Neuronal stem cell (in vitro differentiated cells): Measurements from ENCODE around the gene PPIB.

Experiments
- DNase-seq: peaks from one replicate; pipeline ENCODE4 v3.0.0-alpha.2; 2013; ENCODE audit warnings: low spot score
- H2AFZ ChIP-seq: one replicate; pipeline ENCODE4 v1.6.1; 2013; ENCODE audit warnings: mild to moderate bottlenecking, low read length, inconsistent platforms
- H2AK5ac ChIP-seq: 2 replicates; pipeline ENCODE4 v1.6.1; 2013; ENCODE audit warnings: low read depth, mild to moderate bottlenecking, inconsistent platforms, low read length, moderate library complexity, mixed read lengths
- H2BK120ac ChIP-seq: 2 replicates; pipeline ENCODE4 v1.6.1; 2013; ENCODE audit warnings: low read depth, mild to moderate bottlenecking, inconsistent platforms, low read length, moderate library complexity, mixed read lengths
- H2BK12ac ChIP-seq: one replicate; pipeline ENCODE4 v1.6.1; 2013; ENCODE audit warnings: low read length, inconsistent platforms
- H2BK15ac ChIP-seq: 2 replicates; pipeline ENCODE4 v1.6.1; 2013; ENCODE audit warnings: mild to moderate bottlenecking, low read length, inconsistent platforms, mixed read lengths
- H2BK5ac ChIP-seq: one replicate; pipeline ENCODE4 v1.6.1; 2013; ENCODE audit warnings: inconsistent platforms, mild to moderate bottlenecking, low read length, moderate library complexity
- H3K14ac ChIP-seq: one replicate; pipeline ENCODE4 v1.6.1; 2013; ENCODE audit warnings: low read length, inconsistent platforms
- H3K18ac ChIP-seq: 2 replicates; pipeline ENCODE4 v1.6.1; 2013; ENCODE audit warnings: low read length, inconsistent platforms
- H3K23ac ChIP-seq: 2 replicates; pipeline ENCODE4 v1.6.1; 2013; ENCODE audit warnings: low read depth, mild to moderate bottlenecking, mixed read lengths, low read length, inconsistent platforms; ENCODE audit not compliant: poor library complexity
- H3K27ac ChIP-seq: replicated peaks from 3 replicates; pipeline ENCODE4 v1.5.1; 2013; ENCODE audit warnings: low read length, inconsistent platforms
- H3K27me3 ChIP-seq, 3 experiments: 2 replicates each; pipeline ENCODE4 v1.6.1; 2013; ENCODE audit warnings: low read length in 3 of 3, mild to moderate bottlenecking in 2 of 3, inconsistent platforms in 1 of 3, low read depth in 1 of 3, mixed read lengths in 1 of 3, moderate library complexity in 1 of 3; ENCODE audit not compliant: control insufficient read depth in 3 of 3, insufficient read depth in 3 of 3
- H3K36me3 ChIP-seq, 2 donors: replicated peaks in 1 of 2; 2 replicates each; pipeline ENCODE4 v1.6.1; 2013; ENCODE audit warnings: low read length in 2 of 2; ENCODE audit not compliant: control insufficient read depth in 2 of 2, insufficient read depth in 2 of 2
- H3K4ac ChIP-seq: 2 replicates; pipeline ENCODE4 v1.6.1; 2013; ENCODE audit warnings: inconsistent platforms, mild to moderate bottlenecking, low read length, moderate library complexity
- H3K4me1 ChIP-seq, 2 donors: 1 replicate in 1 of 2; 2 replicates in 1 of 2; pipeline ENCODE4 v1.6.1; 2013; ENCODE audit warnings: low read length in 2 of 2, low read depth in 1 of 2; ENCODE audit not compliant: control insufficient read depth in 2 of 2, insufficient read depth in 1 of 2
- H3K4me2 ChIP-seq: one replicate; pipeline ENCODE4 v1.6.1; 2013; ENCODE audit warnings: mild to moderate bottlenecking, low read length, inconsistent platforms; ENCODE audit not compliant: insufficient read depth, poor library complexity, severe bottlenecking
- H3K4me3 ChIP-seq, 2 donors: 2 replicates each; pipeline ENCODE4 v1.5.1; 2013; ENCODE audit warnings: low read length in 2 of 2, mild to moderate bottlenecking in 2 of 2, inconsistent platforms in 1 of 2, moderate library complexity in 1 of 2
- H3K79me1 ChIP-seq: one replicate; pipeline ENCODE4 v1.6.1; 2013; ENCODE audit warnings: low read depth, mild to moderate bottlenecking, inconsistent platforms, low read length, moderate library complexity
- H3K9ac ChIP-seq: one replicate; pipeline ENCODE4 v1.6.1; 2013; ENCODE audit warnings: mild to moderate bottlenecking, low read depth, low read length, inconsistent platforms; ENCODE audit not compliant: poor library complexity
- H3K9me3 ChIP-seq, 2 donors: replicated peaks in 1 of 2; 2 replicates each; pipeline versions ENCODE3 to v1.6.1; 2013; ENCODE audit warnings: low read length in 2 of 2, mild to moderate bottlenecking in 2 of 2, inconsistent platforms in 1 of 2, low read depth in 1 of 2, mixed read lengths in 1 of 2, moderate library complexity in 1 of 2; ENCODE audit not compliant: control insufficient read depth in 2 of 2, insufficient read depth in 1 of 2
- H4K8ac ChIP-seq: one replicate; pipeline ENCODE4 v1.6.1; 2013; ENCODE audit warnings: low read depth, mild to moderate bottlenecking, inconsistent platforms, low read length, moderate library complexity
- H4K91ac ChIP-seq: one replicate; pipeline ENCODE4 v1.6.1; 2013; ENCODE audit warnings: low read length, low read depth, mild to moderate bottlenecking, inconsistent platforms; ENCODE audit not compliant: poor library complexity
- WGBS, 2 donors: extraction: QIAGEN DNeasy Blood & Tissue Kit; methylation state at CpG; one replicate each; pipeline ENCODE4 v1.1.7; 2013; ENCODE audit warnings: missing lambda C conversion rate in 2 of 2, mixed read lengths in 1 of 2; ENCODE audit not compliant: insufficient read length in 2 of 2, insufficient replicate concordance in 1 of 2; ENCODE audit errors: extremely low coverage in 2 of 2; 5-methylcytosine and 5-hydroxymethylcytosine counted together

PPIB gene

GRCh38 chr15:64146520-64146884, 16.3 kb downstream of the PPIB start:
- no peak overlapping the region for H2BK15ac ChIP-seq
- no peak overlapping the region for H2BK5ac ChIP-seq
- H3K27ac ChIP-seq, result peak overlapping the region; percentile 10
- WGBS, 2 donors, result no CpG with 5 or more reads among the region's 3 CpGs
- no peak overlapping the region for H4K91ac ChIP-seq
- no peak overlapping the region for H4K8ac ChIP-seq
- H2BK12ac ChIP-seq, result no peak overlapping the region
- H3K23ac ChIP-seq, result no peak overlapping the region
- peaks cover 0 to 2% (median 0%) of the 10 kb centered on the region in 3 experiments for H3K27me3 ChIP-seq
- no peak overlapping the region for H3K4me3 ChIP-seq
- no peak overlapping the region for H3K9ac ChIP-seq
- H3K14ac ChIP-seq, result no peak overlapping the region
- H2AFZ ChIP-seq, result no peak overlapping the region
- H3K4me1 ChIP-seq, result peaks cover 0 to 10% of the 10 kb centered on the region in 2 donors
- no peak overlapping the region for H3K4ac ChIP-seq
- H3K36me3 ChIP-seq, result peaks cover 10 to 42% of the 10 kb centered on the region in 2 donors
- H2BK120ac ChIP-seq, result no peak overlapping the region
- no peak overlapping the region for H3K4me2 ChIP-seq
- H3K18ac ChIP-seq, result no peak overlapping the region
- H2AK5ac ChIP-seq, result no peak overlapping the region
- no peaks in the 10 kb centered on the region for H3K9me3 ChIP-seq
- no peaks in the 10 kb centered on the region for H3K79me1 ChIP-seq
- no peak for DNase-seq

GRCh38 chr15:64146041-64146440, 16.8 kb downstream of the PPIB start:
- H3K27me3 ChIP-seq, result peaks cover 0 to 2% (median 0%) of the 10 kb centered on the region in 3 experiments
- no CpG with 5 or more reads among the region's 6 CpGs for WGBS, 2 donors
- peak overlapping the region; percentile 16 for H3K18ac ChIP-seq
- H2BK120ac ChIP-seq, result no peak overlapping the region
- H3K36me3 ChIP-seq, result peaks cover 10 to 47% of the 10 kb centered on the region in 2 donors
- H3K14ac ChIP-seq, result no peak overlapping the region
- no peaks in the 10 kb centered on the region for H3K9me3 ChIP-seq
- peak overlapping the region; percentile 80 for H3K23ac ChIP-seq
- H2BK15ac ChIP-seq, result no peak overlapping the region
- no peak overlapping the region for H2BK12ac ChIP-seq
- H3K4me2 ChIP-seq, result no peak overlapping the region
- H2AK5ac ChIP-seq, result no peak overlapping the region
- H3K4me3 ChIP-seq, result peak overlapping the region in 1 of 2 donors; percentile 52
- peak overlapping the region; percentile 49 for H4K8ac ChIP-seq
- no peak overlapping the region for H2BK5ac ChIP-seq
- no peak overlapping the region for H4K91ac ChIP-seq
- no peak for DNase-seq
- H3K4ac ChIP-seq, result no peak overlapping the region
- no peak overlapping the region for H3K9ac ChIP-seq
- H3K27ac ChIP-seq, result no peak overlapping the region
- no peak overlapping the region for H2AFZ ChIP-seq
- H3K4me1 ChIP-seq, result peaks cover 0 to 9% of the 10 kb centered on the region in 2 donors
- no peaks in the 10 kb centered on the region for H3K79me1 ChIP-seq

- no peak overlapping the region for H2BK120ac ChIP-seq
- H3K18ac ChIP-seq, result no peak overlapping the region
- H3K27ac ChIP-seq, result peak overlapping the region; percentile 28
- H2BK12ac ChIP-seq, result no peak overlapping the region
- no peak overlapping the region for H2AK5ac ChIP-seq
- no peak overlapping the region for H2BK5ac ChIP-seq
- no peak overlapping the region for H2AFZ ChIP-seq
- H2BK15ac ChIP-seq, result no peak overlapping the region
- no peaks in the 10 kb centered on the region for H3K79me1 ChIP-seq
- H3K9me3 ChIP-seq, result no peaks in the 10 kb centered on the region
- no peak overlapping the region for H3K14ac ChIP-seq
- no CpG with 5 or more reads among the region's 14 CpGs for WGBS, 2 donors
- H3K27me3 ChIP-seq, result no peaks in the 10 kb centered on the region
- H3K36me3 ChIP-seq, result peaks cover 10 to 55% of the 10 kb centered on the region in 2 donors
- no peak overlapping the region for H4K8ac ChIP-seq
- H3K9ac ChIP-seq, result peak overlapping the region; percentile 44
- H3K4me3 ChIP-seq, result no peak overlapping the region
- no peak for DNase-seq
- H3K23ac ChIP-seq, result no peak overlapping the region
- no peak overlapping the region for H4K91ac ChIP-seq
- H3K4ac ChIP-seq, result no peak overlapping the region
- peaks cover 0 to 5% of the 10 kb centered on the region in 2 donors for H3K4me1 ChIP-seq
- H3K4me2 ChIP-seq, result no peak overlapping the region
These were observed 18.1 kb downstream of the PPIB start for GRCh38 chr15:64144565-64145281.

- Histone ChIP-seq H3K4ac (no peak overlapping the region), H3K4me3 (peak overlapping the region in 1 of 2 donors; percentile 66), H3K9me3 (no peaks in the 10 kb centered on the region), H3K27me3 (no peaks in the 10 kb centered on the region), H3K4me2 (no peak overlapping the region), H2BK15ac (no peak overlapping the region), H3K14ac (no peak overlapping the region), H3K23ac (no peak overlapping the region), H3K18ac (no peak overlapping the region), H2AK5ac (no peak overlapping the region), H4K8ac (no peak overlapping the region), H3K9ac (peak overlapping the region; percentile 44), H2BK12ac (no peak overlapping the region), H3K79me1 (no peaks in the 10 kb centered on the region), H4K91ac (no peak overlapping the region), H3K27ac (no peak overlapping the region), H2BK5ac (no peak overlapping the region), H3K36me3 (peaks cover 10 to 55% of the 10 kb centered on the region in 2 donors), H2BK120ac (no peak overlapping the region), H2AFZ (no peak overlapping the region), H3K4me1 (peaks cover 0 to 5% of the 10 kb centered on the region in 2 donors)
- WGBS, 2 donors, result no CpG with 5 or more reads among the region's 8 CpGs
- no peak for DNase-seq
These were observed 18.6 kb downstream of the PPIB start for GRCh38 chr15:64144192-64144564.
